OCI-LY1 (cell line): Measurements from ENCODE around the gene CFHR3.
"Not testable (repeated sequence)": the region's sequence is repeated elsewhere in the genome, so short reads cannot be mapped to it uniquely, and the experiment has no call there.

Source experiments
- CTCF ChIP-seq: fragments of 200-600 bp; sonication (generic), shearing (Covaris generic); IDR thresholded peaks from 2 replicates; pipeline ENCODE4 v1.5.1; 2017; ENCODE audit warnings: mild to moderate bottlenecking, antibody characterized with exemption, low read length, moderate library complexity, mixed read lengths
- EZH2 ChIP-seq: fragments of 200-600 bp; sonication (generic), shearing (Covaris generic); IDR thresholded peaks from 2 replicates; pipeline ENCODE4 v1.8.0; 2017; ENCODE audit warnings: borderline replicate concordance, mixed run types, mild to moderate bottlenecking, antibody characterized with exemption, low read length, moderate library complexity, mixed read lengths

GRCh38 chr1:196765019-196765740 is 9.5 kb upstream of the CFHR3 start:
- not testable (repeated sequence) for TF ChIP-seq CTCF, EZH2
